Urothelium cell line (cell line): ENCODE measurements around the gene AGPAT4.

Source experiments
- DNase-seq: peaks from one replicate; pipeline ENCODE4 v3.0.0; 2011; ENCODE audit warnings: low spot score, mixed read lengths
- FAIRE-seq: peaks from 2 replicates; lab custom pipeline; 2011; peaks lifted over from hg19 to GRCh38; lab: Jason Lieb, UNC

The AGPAT4 gene

GRCh38 chr6:161150136-161150535, 123.7 kb downstream of the AGPAT4 start:
- FAIRE-seq (no peak), DNase-seq (no peak)

- DNase-seq (no peak), FAIRE-seq (no peak)
Observed at GRCh38 chr6:161143663-161144430, 130.0 kb downstream of the AGPAT4 start.

DNA sequence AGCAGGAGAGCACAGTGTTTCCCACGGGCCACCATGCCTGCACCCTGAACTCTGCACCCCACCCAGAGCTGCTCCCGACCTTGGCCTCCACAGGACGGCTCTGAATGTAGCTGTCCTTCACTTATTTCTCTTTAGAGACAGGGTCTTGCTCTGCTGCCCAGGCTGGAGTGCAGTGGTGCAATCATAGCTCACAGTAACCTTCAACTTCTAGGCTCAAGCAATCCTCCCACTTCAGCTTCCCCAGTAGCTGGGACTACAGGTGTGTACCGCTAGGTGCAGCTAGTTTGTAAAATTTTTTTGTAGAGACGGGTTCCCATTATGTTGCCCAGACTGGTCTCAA, 130.9 kb downstream of the AGPAT4 start:
- FAIRE-seq (no peak), DNase-seq (no peak)

DNA sequence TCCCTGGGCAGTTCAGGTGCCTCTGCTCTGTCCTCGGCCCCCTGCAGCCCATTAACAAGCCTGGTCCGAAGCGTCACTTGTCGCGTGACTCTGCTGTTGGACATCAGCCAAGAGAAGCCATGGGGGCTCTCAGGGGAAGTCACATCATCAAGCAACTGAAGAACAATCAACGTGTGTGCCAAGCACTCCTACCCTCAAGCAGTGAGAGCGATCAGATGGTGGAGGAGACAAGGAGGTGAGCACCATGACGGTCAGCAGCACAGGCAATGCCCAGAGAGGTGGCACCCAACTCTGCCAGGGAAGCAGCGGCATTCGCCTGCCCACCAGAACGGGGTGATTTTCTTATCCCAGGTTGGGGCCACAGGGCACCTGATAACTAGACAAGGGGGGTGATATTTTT, 132.7 kb downstream of the AGPAT4 start:
- DNase-seq (no peak), FAIRE-seq (no peak)

DNA sequence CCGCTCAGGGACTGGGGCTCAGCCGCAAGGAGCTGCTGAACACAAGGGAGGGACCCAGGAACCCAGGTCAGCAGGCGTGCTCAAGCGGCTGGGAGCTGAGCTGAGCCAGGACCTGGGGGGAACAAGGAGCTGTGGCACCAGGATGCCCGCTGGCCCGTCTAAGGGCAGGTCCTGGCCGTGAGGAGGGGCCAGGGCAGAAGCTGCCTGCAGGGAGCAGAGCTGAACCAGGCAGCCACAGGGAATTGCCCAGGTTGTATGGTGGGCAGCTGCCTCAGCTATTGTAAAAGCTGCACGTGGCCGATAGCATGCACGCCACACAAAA, 133.3 kb downstream of the AGPAT4 start:
- FAIRE-seq (no peak), DNase-seq (no peak)

DNA sequence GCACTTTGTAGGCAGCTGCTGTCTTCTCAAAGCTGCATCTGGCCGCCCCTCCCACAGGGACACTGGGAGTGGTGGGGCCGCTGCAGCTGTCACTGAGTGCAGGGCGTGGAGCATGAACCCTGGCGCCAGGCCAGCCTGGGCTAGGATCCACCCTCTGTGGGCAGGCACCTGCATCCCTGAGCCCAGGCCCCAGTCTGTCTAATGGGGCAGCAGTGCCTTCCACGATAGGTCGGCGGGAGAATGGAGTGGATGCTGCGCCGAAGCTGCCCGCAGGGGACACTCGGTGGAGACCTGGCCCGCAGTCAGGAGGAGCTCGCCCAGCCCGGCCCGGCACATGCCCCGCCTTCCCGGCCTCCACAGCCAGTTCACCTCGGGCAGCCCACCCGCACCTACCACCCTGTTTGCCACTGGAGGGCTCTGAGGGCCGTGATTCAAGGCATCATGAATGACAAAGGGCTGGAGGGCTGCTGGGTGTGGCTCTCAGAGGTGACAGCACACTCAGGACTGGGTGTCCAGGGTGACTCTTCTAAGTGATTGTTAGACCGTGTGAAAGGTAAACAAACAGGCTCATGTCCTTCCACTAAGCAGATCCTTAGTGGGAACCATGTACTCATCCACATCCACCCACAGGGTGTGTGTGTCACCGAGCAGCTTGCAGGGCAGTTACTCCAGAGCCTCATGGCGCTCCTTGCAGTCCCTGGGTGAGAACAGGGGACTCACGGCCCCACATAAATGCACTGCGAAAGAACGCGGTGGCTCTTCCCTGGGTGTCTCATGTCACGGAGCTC, 133.9 kb downstream of the AGPAT4 start:
- no peak for DNase-seq
- FAIRE-seq, result no peak

GRCh38 chr6:161139304-161139765, 134.5 kb downstream of the AGPAT4 start:
- FAIRE-seq, result no peak

GRCh38 chr6:161138543-161139303, 135.1 kb downstream of the AGPAT4 start:
- FAIRE-seq (no peak), DNase-seq (no peak)

More at GRCh38 chr6:161139304-161139765, 134.5 kb downstream of the AGPAT4 start:
- DNase-seq, result no peak

DNA sequence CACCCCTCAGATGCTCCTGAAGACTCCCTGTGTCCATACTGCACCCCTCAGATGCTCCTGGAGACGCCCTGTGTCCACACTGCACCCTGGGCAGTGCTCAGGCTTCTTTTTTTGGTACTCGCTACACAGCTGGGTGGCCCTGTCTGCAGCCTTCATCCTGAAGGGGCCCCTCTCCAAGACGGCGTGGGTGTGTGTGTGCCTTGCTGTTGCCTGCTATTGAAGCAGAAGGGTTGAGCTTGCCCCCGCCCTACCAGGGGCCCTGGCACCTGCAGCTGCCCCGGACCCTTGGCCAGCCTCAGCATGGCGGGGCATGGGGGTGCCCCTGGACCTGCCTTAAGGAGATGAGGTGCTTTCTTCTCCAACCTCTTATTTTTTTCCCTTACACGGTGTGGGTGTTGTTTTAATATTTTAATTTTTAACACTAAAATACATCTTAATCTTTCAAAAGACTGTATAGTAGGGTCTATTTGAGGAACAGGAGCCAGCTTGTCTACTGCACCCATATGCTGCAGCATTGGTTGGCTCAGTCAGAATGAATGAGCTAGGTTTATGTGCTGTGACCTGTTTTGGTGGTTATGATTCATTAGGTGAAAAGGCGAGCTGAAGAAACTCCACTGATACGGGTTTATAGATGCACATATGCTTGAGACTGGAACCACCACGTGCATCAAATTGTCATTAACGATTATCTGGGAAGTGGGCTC, 135.9 kb downstream of the AGPAT4 start:
- FAIRE-seq (no peak), DNase-seq (no peak)

GRCh38 chr6:161137320-161137719, 136.5 kb downstream of the AGPAT4 start:
- FAIRE-seq, result no peak
- DNase-seq, result no peak

DNA sequence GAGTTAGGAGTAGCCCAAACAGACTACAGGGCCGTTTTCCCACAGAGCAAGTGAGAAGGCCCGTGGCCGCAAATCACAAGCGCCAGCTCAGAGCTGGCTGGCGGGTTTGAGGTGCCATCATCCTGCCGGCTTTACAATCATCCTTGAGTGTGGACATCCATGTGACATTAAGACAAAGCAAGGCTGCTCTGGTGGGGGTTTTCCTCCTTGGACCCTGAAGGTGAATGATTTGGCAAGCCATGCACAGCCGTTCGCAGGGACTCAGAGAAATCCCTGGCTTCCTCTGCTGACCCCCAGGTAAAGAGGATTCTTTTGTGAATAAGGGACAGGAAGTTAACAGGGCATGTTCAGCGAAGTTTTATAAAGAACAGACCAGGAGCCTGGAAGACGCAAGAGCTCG, 137.2 kb downstream of the AGPAT4 start:
- FAIRE-seq (no peak), DNase-seq (no peak)

GRCh38 chr6:161135695-161136591, 137.9 kb downstream of the AGPAT4 start:
- DNase-seq (no peak), FAIRE-seq (no peak)

DNA sequence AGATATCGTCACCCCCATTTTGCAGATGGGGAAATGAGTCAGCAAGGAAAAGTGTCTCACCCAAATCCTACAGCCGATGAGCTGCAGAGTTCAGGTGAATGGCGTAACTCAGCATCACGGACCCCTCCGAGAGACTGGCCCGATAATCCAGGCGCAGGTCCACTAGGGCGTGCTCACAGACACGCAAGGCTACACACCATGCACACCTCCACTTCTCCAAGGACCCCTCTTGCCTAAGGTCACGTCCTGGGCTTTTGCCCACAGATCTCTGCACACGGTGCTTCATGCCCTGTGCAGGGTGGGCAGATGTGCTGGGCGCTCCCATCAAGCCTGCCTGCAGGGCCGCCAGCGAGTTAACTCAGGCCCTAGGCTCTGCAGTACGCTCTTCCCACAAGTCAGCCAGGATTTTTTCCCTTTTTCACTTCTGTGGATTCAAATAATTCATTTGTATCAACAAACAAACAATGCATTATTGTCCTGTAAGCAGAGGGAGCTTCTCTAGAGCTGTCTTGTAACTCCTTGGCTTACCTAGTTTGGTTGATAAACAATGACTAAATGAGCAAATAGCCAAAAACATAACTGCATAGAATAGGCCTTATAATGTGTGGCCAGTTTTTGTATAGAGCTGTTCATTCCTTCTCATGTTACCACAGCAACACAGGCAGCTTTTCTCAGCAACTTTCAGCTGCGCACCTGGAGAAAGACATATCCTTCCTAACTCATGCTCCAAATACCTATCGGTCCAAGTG, 139.1 kb downstream of the AGPAT4 start:
- DNase-seq, result no peak
- FAIRE-seq, result peak; percentile 13

- FAIRE-seq (no peak), DNase-seq (no peak)
Observed at GRCh38 chr6:161133963-161134362, 139.9 kb downstream of the AGPAT4 start.

GRCh38 chr6:161132384-161132783, 141.5 kb downstream of the AGPAT4 start:
- no peak for DNase-seq
- no peak for FAIRE-seq

DNA sequence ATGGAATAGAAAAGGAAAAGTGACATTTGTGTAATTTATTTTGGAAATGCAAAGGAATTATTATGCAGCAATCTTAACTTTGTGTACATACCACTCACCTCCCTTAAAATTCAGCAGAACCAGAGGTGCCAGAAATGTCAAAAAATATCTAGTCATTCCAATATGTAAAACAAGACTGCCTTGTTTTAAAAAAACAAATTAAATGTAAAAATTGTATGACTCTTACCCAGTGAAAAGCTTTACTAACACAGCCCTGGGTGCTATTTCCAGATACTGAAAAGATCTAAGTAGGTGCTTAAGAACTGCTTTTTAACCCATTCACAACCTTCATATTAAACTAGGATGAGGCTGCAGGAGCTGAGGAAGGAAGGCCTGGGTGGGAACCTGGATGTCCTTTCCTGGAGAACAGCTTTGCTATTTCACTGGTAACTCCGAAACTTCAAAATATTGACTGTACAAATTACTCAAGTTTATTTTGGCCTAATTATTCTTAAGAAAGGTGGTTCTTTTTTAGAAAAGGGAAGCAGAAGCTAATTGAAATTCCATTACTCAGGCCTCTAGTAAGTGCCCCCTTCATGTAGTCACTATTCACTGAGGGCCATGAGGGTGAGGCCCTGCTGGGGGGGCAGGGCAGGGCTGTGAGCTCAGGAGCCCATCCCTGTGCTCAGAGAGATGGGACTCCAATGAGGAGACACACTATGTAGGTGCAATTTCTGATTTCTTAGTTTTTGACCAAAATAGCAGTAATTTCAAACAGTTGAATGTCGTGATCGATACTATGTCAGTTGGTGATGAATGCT, 142.7 kb downstream of the AGPAT4 start:
- FAIRE-seq (no peak), DNase-seq (no peak)

- FAIRE-seq (no peak), DNase-seq (no peak)
Observed at GRCh38 chr6:161130541-161130940, 143.3 kb downstream of the AGPAT4 start.

DNA sequence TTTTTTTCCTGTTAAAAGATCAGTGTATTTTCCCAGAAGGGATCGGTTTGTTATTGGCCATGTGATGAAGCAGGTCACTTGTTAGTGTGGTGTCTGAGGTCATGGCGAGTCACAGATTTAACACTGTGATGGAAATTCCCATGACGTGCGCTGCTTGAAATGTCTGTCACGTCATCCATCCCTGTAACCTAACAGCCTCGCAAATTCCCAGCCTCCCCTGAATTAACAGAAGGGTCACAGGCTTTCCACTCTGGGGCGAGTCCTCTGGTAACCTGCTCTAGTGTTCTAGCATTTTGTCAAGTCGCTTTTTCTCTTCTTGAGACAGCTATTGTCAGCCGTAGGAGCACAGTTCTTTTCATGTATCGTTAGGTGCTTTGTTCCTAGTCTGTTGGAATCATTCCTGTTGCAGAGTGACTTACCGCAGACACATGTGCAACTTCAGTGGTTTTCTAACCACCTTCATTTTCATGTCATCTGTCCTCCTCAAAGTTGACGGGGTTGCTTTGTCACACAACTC, 145.1 kb downstream of the AGPAT4 start:
- DNase-seq, result no peak
- no peak for FAIRE-seq
